Coronary artery (tissue), 2 donors: ENCODE measurements around the gene NINJ2.

Experiments
- DNase-seq: peaks from one replicate; pipeline ENCODE4 v3.0.0-alpha.2; 2017; ENCODE audit warnings: low spot score
- H3K27ac ChIP-seq, 2 donors: fragments of 200-600 bp; sonication (generic); one replicate each; pipeline ENCODE4 v1.5.1; 2016 to 2019
- H3K4me3 ChIP-seq: fragments of 200-600 bp; sonication (generic); 2 replicates; pipeline ENCODE4 v1.5.1; 2016; ENCODE audit warnings: mild to moderate bottlenecking, moderate library complexity
- CTCF ChIP-seq: fragments of 200-600 bp; sonication (generic); IDR thresholded peaks from one replicate; pipeline ENCODE4 v1.5.1; 2019; ENCODE audit warnings: antibody characterized with exemption

The NINJ2 gene

GRCh38 chr12:546265-546919 lies 116.9 kb downstream of the NINJ2 start:
- Histone ChIP-seq H3K27ac (no peak overlapping the region), H3K4me3 (no peak overlapping the region)
- no peak for DNase-seq
- no peak for TF ChIP-seq CTCF

DNA sequence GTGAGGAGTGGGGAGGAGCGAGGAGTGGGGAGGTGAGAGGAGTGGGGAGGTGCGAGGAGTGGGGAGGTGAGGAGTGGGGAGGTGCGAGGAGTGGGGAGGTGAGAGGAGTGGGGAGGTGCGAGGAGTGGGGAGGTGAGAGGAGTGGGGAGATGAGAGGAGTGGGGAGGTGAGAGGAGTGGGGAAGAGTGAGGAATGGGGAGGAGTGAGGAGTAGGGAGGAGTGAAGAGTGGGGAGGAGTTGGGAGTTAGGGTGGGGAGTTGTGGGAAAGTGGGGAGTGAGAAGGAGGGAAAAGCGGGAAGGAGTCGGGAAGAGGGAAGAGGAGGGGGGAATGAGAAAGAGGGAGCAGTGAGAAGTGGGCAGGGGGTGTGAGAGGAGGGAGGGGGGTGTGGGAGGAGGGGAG lies 117.4 kb downstream of the NINJ2 start:
- TF ChIP-seq CTCF, result no peak
- Histone ChIP-seq H3K27ac (no peak overlapping the region), H3K4me3 (no peak overlapping the region)
- no peak for DNase-seq

GRCh38 chr12:544941-545635 lies 118.2 kb downstream of the NINJ2 start:
- no peak for TF ChIP-seq CTCF
- DNase-seq, result no peak
- Histone ChIP-seq H3K4me3 (no peak overlapping the region), H3K27ac (no peak overlapping the region)

GRCh38 chr12:544142-544541 lies 119.1 kb downstream of the NINJ2 start:
- no peak overlapping the region for H3K27ac ChIP-seq
- no peak for DNase-seq
- H3K4me3 ChIP-seq, result no peak overlapping the region
- no peak for TF ChIP-seq CTCF

DNA sequence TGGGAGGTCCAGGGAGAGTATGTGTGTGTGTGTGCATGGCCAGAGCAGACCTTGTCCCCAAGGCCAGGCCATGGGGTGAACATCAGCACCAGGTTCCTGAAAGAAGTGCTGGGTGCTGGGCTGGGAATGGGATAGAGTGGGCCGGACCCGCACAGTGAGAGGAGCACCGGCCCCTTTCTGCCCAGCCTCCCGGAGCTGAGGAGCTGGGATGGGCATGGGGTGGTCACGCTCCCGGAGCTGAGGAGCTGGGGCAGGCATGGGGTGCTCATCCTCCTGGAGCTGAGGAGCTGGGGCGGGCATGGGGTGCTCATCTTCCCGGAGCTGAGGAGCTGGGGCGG lies 120.2 kb downstream of the NINJ2 start:
- DNase-seq, result no peak
- H3K4me3 ChIP-seq, result no peak overlapping the region
- no peak overlapping the region for H3K27ac ChIP-seq
- no peak for TF ChIP-seq CTCF

DNA sequence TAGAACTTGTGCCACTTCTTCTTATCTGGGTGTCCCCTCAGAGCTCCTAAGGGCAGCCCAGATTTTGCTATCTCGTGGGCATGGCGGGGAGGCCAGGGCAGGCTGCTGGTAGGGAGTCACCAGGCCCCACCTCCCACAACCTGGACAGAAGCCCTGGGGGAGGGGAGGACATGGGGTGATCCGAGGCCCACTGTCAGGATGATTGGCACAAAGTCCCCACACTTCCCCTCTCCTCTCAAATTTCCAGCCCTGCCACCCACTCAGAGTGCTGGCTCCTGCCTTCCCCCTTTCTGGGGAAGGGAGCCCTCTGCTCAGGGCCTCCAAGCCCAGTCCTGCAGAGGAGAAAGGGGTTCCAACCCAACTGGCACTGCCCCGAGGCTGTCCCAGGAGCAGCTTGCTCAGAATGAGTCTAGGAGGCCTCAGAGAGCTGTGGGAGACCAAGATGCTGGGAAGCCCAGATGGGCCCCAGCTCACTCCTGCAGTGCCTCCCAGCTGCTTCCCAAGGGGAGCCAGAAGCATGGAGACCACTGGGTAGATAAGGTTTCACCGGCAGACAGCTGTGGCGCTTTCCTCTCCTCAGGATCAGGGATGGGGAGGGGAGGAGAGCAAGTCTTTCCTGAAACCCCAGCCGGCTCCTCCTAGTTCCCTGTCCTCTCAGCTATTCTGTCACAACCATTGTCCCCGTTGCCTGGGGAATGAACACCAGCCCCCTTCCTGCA lies 120.7 kb downstream of the NINJ2 start:
- TF ChIP-seq CTCF, result no peak
- Histone ChIP-seq H3K27ac (peak overlapping the region in 1 of 2 donors; percentile 83), H3K4me3 (no peak overlapping the region)
- no peak for DNase-seq
